Gastroesophageal sphincter (tissue), 4 donors: ENCODE results near the gene LCNL1. TPM values are rescaled to one million over a fixed set of nuclear protein-coding genes. Genes with fewer than 3 reads are reported as not detected.

Experiments
- ATAC-seq: fragments of 150-250 bp; one replicate; pipeline ENCODE4 v1.9.1; 2016; ENCODE audit warnings: mild to moderate bottlenecking, moderate library complexity
- H3K27ac ChIP-seq, 4 donors: fragments of 200-600 bp; sonication (generic) in 3 of 4; 1 replicate in 3 of 4; 2 replicates in 1 of 4; pipeline ENCODE4 v1.5.1; 2016 to 2019
- H3K27me3 ChIP-seq: fragments of 200-600 bp; sonication (generic); one replicate; pipeline ENCODE4 v1.5.1; 2019
- H3K36me3 ChIP-seq, 2 donors: fragments of 200-600 bp; sonication (generic); one replicate each; pipeline ENCODE4 v1.5.1; 2019; ENCODE audit warnings: control low read depth in 1 of 2
- H3K4me1 ChIP-seq, 3 donors: fragments of 200-600 bp; sonication (generic); 1 replicate in 2 of 3; 2 replicates in 1 of 3; pipeline ENCODE4 v1.5.1; 2016 to 2019; ENCODE audit warnings: control low read depth in 2 of 3
- H3K4me3 ChIP-seq, 2 donors: fragments of 200-600 bp; sonication (generic); one replicate each; pipeline ENCODE4 v1.5.1; 2019; ENCODE audit warnings: mild to moderate bottlenecking in 1 of 2, moderate library complexity in 1 of 2
- H3K9me3 ChIP-seq, 3 donors: fragments of 200-600 bp; sonication (generic); one replicate each; pipeline ENCODE4 v1.5.1; 2017 to 2019; ENCODE audit warnings: control low read depth in 2 of 3
- EP300 ChIP-seq: sonication (generic); formaldehyde crosslinking; IDR thresholded peaks from one replicate; pipeline ENCODE4 v1.6.1; 2017; ENCODE audit warnings: antibody characterized with exemption, mild to moderate bottlenecking
- POLR2A ChIP-seq, 2 donors: fragments of 450-650 bp; IDR thresholded peaks; one replicate each; pipeline ENCODE4 v1.6.1; 2017; ENCODE audit warnings: antibody characterized with exemption in 2 of 2, mild to moderate bottlenecking in 2 of 2, moderate library complexity in 1 of 2
- POLR2AphosphoS5 ChIP-seq: sonication (generic); formaldehyde crosslinking; IDR thresholded peaks from one replicate; pipeline ENCODE4 v1.6.1; 2017; ENCODE audit warnings: antibody characterized with exemption
- WGBS, 2 donors: methylation state at CpG; one replicate each; pipeline ENCODE4 v1.1.5; 2018; ENCODE audit warnings: low coverage in 1 of 2; 5-methylcytosine and 5-hydroxymethylcytosine counted together
- total RNA-seq, 4 donors: library from RNA; depleted of rRNA; stranded (reverse); fragments of >200 nt; gene quantifications; one replicate each; pipeline ENCODE4 v1.1.0, GENCODE V29; 2016
- TF ChIP-seq, protein P1 (sequence below), 4 experiments: fragments of 200-600 bp in 2 of 4; fragments of 450-650 bp in 2 of 4; sonication (generic) in 1 of 4; IDR thresholded peaks; one replicate each; pipeline ENCODE4 v1.5.1; 2017 to 2019; ENCODE audit warnings: antibody characterized with exemption in 4 of 4, mild to moderate bottlenecking in 2 of 4, moderate library complexity in 2 of 4

Gene LCNL1
- total RNA-seq, 4 donors from 2014 or later = 0.40 TPM; not detected in 2

DNA sequence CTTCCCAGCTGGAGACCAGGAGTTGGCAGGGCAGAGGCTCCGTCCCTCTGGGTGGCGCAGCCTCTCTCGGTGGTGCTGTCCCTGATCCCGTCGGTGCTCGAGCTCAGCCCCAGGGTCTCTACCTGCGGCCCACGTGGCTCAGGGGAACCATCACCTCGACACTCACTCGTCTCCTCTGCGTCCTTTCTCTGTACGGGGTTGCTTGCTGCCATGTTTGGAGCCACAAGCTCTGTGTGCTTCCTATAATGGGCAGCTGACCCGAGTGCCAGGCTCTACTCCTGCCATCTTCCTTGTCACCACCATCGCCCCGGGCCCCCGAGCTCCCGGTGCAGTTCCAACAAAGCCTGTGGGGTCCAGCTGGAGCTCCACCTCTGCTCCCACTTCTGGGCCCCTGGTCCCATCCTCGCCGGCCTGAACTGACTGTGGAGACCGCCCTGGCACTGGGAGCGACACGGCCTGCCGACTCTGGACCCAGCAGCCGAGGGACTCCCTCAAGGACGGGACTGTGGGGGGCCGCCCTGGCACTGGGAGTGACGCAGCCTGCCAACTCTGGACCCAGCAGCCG is 43.3 kb upstream of the LCNL1 start:
- Histone ChIP-seq H3K27me3 (no peaks in the 10 kb centered on the region), H3K36me3 (peaks cover 0 to 45% of the 10 kb centered on the region in 2 donors), H3K27ac (no peak overlapping the region), H3K4me1 (peaks cover 0 to 22% (median 13%) of the 10 kb centered on the region in 3 donors), H3K9me3 (no peaks in the 10 kb centered on the region), H3K4me3 (no peak overlapping the region)
- 92% methylated on average over 8 of the region's 28 CpGs; no CpG with 5 or more reads in 1 of the 2 donors for WGBS, 2 donors
- ATAC-seq = no peak
- TF ChIP-seq POLR2AphosphoS5 (no peak), POLR2A (IDR thresholded peaks at IDR 0.05) (no peak)
- TF ChIP-seq, protein P1, sequence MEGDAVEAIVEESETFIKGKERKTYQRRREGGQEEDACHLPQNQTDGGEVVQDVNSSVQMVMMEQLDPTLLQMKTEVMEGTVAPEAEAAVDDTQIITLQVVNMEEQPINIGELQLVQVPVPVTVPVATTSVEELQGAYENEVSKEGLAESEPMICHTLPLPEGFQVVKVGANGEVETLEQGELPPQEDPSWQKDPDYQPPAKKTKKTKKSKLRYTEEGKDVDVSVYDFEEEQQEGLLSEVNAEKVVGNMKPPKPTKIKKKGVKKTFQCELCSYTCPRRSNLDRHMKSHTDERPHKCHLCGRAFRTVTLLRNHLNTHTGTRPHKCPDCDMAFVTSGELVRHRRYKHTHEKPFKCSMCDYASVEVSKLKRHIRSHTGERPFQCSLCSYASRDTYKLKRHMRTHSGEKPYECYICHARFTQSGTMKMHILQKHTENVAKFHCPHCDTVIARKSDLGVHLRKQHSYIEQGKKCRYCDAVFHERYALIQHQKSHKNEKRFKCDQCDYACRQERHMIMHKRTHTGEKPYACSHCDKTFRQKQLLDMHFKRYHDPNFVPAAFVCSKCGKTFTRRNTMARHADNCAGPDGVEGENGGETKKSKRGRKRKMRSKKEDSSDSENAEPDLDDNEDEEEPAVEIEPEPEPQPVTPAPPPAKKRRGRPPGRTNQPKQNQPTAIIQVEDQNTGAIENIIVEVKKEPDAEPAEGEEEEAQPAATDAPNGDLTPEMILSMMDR (IDR thresholded peaks at IDR 0.05) = no peak

DNA sequence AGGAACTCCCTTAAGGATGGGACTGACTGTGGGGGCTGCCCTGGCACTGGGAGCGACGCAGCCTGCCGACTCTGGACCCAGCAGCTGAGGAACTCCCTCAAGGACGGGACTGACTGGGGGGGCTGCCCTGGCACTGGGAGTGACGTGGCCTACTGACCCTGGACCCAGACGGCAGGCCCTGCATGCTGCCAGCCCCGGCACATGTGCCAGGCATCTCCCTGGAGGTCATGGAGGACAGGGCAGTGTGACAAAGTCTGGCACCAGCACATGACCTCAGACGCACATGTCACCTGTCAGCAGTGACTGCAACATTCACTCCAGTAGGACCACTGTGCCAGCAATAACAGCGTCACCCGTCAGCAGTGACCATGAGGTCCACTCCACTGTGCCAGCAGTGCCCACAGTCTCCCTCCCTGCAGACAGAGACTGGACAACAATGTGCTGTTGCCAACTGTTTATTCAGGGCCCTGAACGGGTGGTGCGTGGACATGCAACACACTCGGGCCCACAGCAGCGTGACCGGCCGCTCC is 42.7 kb upstream of the LCNL1 start:
- ATAC-seq = no peak
- 75% methylated on average over 2 of the region's 16 CpGs; no CpG with 5 or more reads in 1 of the 2 donors for WGBS, 2 donors
- TF ChIP-seq EP300 (no peak), POLR2A (IDR thresholded peaks at IDR 0.05) (no peak)
- TF ChIP-seq, protein P1 (IDR thresholded peaks at IDR 0.05) = no peak
- peaks cover 0 to 27% (median 16%) of the 10 kb centered on the region in 3 donors for H3K4me1 ChIP-seq
- H3K4me3 ChIP-seq = no peak overlapping the region
- H3K36me3 ChIP-seq = peaks cover 0 to 45% of the 10 kb centered on the region in 2 donors
- no peaks in the 10 kb centered on the region for H3K27me3 ChIP-seq
- H3K9me3 ChIP-seq = no peaks in the 10 kb centered on the region
- no peak overlapping the region for H3K27ac ChIP-seq

DNA sequence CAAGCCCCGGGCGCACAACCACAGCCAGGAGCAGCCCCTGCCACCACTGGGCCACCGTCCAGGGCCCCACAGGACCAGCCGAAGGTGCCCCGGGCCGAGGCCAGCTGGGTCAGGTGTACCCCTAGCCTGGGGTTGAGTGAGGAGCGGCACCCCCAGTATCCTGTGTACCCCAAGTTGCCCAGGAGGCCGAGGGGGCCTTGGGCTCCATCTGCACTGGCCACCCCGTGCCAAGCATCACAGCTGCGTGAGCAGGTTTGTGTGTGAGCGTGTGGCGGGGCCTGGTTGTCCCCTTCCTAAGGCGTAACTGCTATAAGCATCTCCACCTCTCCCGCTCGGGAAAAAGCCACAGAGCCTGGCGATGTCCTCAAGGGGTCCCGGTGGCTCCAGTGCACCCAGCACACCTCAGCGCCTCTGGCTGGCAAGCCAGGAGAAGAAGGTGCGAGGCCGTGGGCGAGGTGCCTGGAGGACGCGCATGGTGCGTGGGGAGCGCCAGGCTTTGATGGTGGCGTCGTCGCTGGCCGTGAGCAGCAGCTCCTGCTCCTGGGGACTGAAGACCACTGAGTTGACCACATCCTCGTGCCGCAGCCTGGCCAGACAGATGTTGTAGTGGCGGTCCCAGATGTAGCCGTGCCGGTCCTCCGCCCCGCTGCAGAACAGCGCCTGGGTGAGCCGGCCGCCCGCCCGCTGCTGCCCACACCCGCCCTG is 42.1 kb upstream of the LCNL1 start:
- no peaks in the 10 kb centered on the region for H3K27me3 ChIP-seq

DNA sequence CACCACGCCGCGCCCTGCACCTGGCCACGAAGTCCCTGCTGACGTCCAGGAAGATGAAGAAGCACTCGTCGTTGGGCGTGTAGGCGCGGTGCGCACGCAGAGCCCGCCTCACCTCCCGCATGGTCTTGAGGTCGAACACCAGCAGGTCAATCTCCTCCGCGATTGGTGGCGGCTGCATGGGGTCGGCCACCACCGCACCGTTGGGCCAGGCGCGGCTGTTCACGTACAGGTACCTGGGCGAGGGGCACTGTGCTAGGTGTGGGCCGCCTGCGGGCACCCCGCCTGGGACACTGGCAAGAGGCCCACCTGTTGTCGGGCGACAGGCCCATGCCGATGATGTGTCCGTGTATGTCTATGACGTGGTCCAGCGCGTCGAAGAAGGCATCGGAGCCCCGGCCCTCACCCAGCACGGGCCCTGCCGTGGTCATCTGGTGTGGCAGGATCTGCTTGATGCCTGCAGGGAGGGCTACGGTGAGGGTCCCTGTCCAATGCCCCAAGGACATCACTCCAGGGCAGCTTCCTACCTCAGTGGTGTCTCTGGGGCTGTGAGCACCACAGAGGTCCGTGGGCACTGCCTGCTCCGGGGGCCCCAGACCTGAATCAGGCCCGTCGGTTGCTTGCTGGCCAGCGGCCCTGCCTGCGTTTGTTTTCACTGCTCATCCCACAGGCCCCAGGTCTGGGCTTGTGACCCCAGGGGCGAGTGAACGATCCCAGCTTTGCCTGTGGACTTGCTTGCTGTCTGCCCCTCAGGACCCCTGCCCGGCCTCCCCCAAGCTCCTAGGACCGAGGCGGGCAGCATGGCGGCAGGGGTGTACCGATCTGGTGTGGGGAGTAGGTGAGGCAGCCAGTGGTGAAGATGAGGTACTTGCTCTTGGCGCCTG is 41.3 kb upstream of the LCNL1 start:
- Histone ChIP-seq H3K27ac (no peak overlapping the region), H3K9me3 (no peaks in the 10 kb centered on the region), H3K4me3 (no peak overlapping the region), H3K36me3 (peaks cover 0 to 45% of the 10 kb centered on the region in 2 donors), H3K27me3 (no peaks in the 10 kb centered on the region), H3K4me1 (peaks cover 0 to 29% (median 16%) of the 10 kb centered on the region in 3 donors)
- TF ChIP-seq, protein P1 (IDR thresholded peaks at IDR 0.05) = no peak
- no peak for TF ChIP-seq POLR2A (IDR thresholded peaks at IDR 0.05)
- TF ChIP-seq EP300 = no peak
- no CpG with 5 or more reads among the region's 55 CpGs for WGBS, 2 donors
- no peak for ATAC-seq

More for the DNA sequence above, 42.1 kb upstream of the LCNL1 start:
- H3K4me1 ChIP-seq = peaks cover 0 to 29% (median 16%) of the 10 kb centered on the region in 3 donors
- no peak for ATAC-seq
- no CpG with 5 or more reads among the region's 42 CpGs for WGBS, 2 donors
- no peak overlapping the region for H3K4me3 ChIP-seq
- no peaks in the 10 kb centered on the region for H3K9me3 ChIP-seq
- no peak overlapping the region for H3K27ac ChIP-seq
- no peak for TF ChIP-seq POLR2AphosphoS5
- no peak for TF ChIP-seq EP300
- no peak for TF ChIP-seq POLR2A (IDR thresholded peaks at IDR 0.05)
- TF ChIP-seq, protein P1 (IDR thresholded peaks at IDR 0.05) = no peak
- peaks cover 0 to 45% of the 10 kb centered on the region in 2 donors for H3K36me3 ChIP-seq
